ENCODE measurements around the gene HSD17B2. TPM values are rescaled to one million over a fixed set of nuclear protein-coding genes. Genes with fewer than 3 reads are reported as not detected.

Gene HSD17B2
- polyA plus RNA-seq, 1 of the 3 experiments (the other 2 are of a cell fraction), result not detected

DNA sequence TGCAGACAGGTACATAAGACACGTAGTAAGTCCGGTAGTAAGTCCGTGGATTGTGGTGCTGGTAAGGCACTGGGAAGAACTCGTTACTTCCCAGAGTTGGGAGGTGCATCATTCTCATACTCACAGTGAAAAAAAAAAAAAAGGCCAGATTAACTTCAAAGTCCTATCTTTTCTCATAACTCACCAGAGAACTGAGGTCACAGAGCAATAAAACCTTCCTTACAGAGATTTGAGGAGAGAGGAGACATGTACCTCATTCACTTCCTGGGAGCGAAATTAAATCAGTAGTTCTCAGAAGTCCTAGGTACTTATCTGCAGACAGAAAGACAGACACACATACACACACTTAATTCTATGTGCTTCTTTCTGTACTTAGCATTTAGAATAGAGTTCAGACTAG lies 112.5 kb downstream of the HSD17B2 start (continued):
- TF ChIP-seq JUND (IDR thresholded peaks at IDR 0.05) (no peak), SIN3A (IDR thresholded peaks at IDR 0.05; ENCODE audit: borderline replicate concordance, low read depth, low read length) (no peak)

Other genes with a start within 250 kb of the HSD17B2 start
- not detected in 2 replicates for gene SDR42E1, start 23.8 kb upstream of the HSD17B2 start, polyA plus RNA-seq (2012; rRNA removed)
- gene MPHOSPH6, start 135.0 kb downstream of the HSD17B2 start, polyA plus RNA-seq (2012; rRNA removed), result 9.4 and 11.8 TPM in 2 replicates

Measured in SK-N-SH (cell line).